H1 (cell line): Measurements from ENCODE around the gene VGLL4. TPM values are rescaled to one million over a fixed set of nuclear protein-coding genes. Genes with fewer than 3 reads are reported as not detected.

Source experiments
- SAP30 ChIP-seq: fragments of 300-600 bp; sonication (generic); IDR thresholded peaks from 2 replicates; pipeline ENCODE4 v1.7.1; 2012; ENCODE audit warnings: low read length, moderate library complexity, mild to moderate bottlenecking, inconsistent platforms; ENCODE audit not compliant: insufficient read depth, insufficient replicate concordance
- polyA plus RNA-seq, 7 experiments: library from polyadenylated mRNA; depleted of rRNA in 3 of 7; stranded (reverse) in 5 of 7; unstranded in 2 of 7; fragments of >200 nt in 5 of 7; fragments of 200-250 nt in 2 of 7; gene quantifications; 1 replicate in 5 of 7; 2 replicates in 1 of 7; 4 replicates in 1 of 7; pipeline versions ENCODE4 v1.2.1 to v1.2.3, GENCODE V29; 2011 to 2013; ENCODE audit warnings: missing spikeins in 2 of 7, mixed read lengths in 2 of 7
- total RNA-seq: library from RNA; stranded (reverse); fragmentation: NEBNext Ultra II Directional; extraction: Animal tissue kit (Norgen Biotek cat#: 25700); gene quantifications from 2 replicates; pipeline ENCODE4 v1.2.1, GENCODE V29; 2021

VGLL4 gene
- total and polyA plus RNA-seq, 2 of the 8 experiments (the other 6 are each of a cell fraction or from before 2014, with no cell fraction given): 45.1 to 50.0 TPM

- no peak for TF ChIP-seq SAP30
- TF ChIP-seq, all 59 proteins: peak for 0
Measured at GRCh38 chr3:11625376-11626083, 18.2 kb downstream of the VGLL4 start (continued).
